Esophagus squamous epithelium (tissue), 4 donors: ENCODE data around the gene FBXO42.
"Not testable (repeated sequence)": the region's sequence is repeated elsewhere in the genome, so short reads cannot be mapped to it uniquely, and the experiment has no call there.

Source experiments
- CTCF ChIP-seq, 6 experiments: fragments of 450-650 bp in 4 of 6; fragments of 200-600 bp in 2 of 6; sonication (generic) in 2 of 6; IDR thresholded peaks; one replicate each; pipeline ENCODE4 v1.5.1; 2016 to 2019; ENCODE audit warnings: antibody characterized with exemption in 6 of 6, mild to moderate bottlenecking in 4 of 6, moderate library complexity in 4 of 6
- POLR2A ChIP-seq, 4 donors: fragments of 450-650 bp; IDR thresholded peaks; one replicate each; pipeline ENCODE4 v1.6.1; 2017; ENCODE audit warnings: antibody characterized with exemption in 4 of 4, mild to moderate bottlenecking in 4 of 4, moderate library complexity in 3 of 4

GRCh38 chr1:16215240-16215639, 137.0 kb downstream of the FBXO42 start:
- TF ChIP-seq CTCF, POLR2A (IDR thresholded peaks at IDR 0.05): not testable (repeated sequence)
